ENCODE data around the gene NRG3.
A peak's percentile ranks its signal among the peaks of the same experiment; 100 is the strongest.

Gene NRG3

DNA sequence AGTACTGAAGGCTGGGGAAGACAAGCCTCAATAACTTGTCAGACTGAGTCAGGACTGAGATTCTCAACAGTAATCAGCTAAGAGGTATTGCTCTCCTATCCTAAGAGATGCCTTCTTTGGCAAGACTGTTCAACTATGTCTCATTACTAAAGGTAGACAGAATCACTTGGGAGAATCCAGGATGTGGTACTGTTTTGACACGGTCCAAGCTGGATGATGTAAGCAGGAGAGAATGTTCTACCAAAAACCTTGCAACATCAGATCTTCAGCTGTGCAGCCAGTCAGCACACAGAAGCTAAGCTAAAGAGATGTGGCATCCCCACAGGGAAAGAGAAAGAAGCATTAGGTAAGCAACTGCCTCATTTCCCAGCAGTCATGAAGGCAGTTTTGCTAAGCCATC is 391.4 kb downstream of the NRG3 start:
- in situ Hi-C loops (cut with MboI; ENCODE audit: low pct_unique_long_range_greater_than_20kb, low sequenced_read_pairs, unreplicated experiment), result no loop called here
- DNase-seq (ENCODE audit: low spot score), result no peak
- TF ChIP-seq, protein P1, sequence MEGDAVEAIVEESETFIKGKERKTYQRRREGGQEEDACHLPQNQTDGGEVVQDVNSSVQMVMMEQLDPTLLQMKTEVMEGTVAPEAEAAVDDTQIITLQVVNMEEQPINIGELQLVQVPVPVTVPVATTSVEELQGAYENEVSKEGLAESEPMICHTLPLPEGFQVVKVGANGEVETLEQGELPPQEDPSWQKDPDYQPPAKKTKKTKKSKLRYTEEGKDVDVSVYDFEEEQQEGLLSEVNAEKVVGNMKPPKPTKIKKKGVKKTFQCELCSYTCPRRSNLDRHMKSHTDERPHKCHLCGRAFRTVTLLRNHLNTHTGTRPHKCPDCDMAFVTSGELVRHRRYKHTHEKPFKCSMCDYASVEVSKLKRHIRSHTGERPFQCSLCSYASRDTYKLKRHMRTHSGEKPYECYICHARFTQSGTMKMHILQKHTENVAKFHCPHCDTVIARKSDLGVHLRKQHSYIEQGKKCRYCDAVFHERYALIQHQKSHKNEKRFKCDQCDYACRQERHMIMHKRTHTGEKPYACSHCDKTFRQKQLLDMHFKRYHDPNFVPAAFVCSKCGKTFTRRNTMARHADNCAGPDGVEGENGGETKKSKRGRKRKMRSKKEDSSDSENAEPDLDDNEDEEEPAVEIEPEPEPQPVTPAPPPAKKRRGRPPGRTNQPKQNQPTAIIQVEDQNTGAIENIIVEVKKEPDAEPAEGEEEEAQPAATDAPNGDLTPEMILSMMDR (IDR thresholded peaks at IDR 0.05; ENCODE audit: extremely low read depth, insufficient read depth, missing control alignments), result no peak

DNA sequence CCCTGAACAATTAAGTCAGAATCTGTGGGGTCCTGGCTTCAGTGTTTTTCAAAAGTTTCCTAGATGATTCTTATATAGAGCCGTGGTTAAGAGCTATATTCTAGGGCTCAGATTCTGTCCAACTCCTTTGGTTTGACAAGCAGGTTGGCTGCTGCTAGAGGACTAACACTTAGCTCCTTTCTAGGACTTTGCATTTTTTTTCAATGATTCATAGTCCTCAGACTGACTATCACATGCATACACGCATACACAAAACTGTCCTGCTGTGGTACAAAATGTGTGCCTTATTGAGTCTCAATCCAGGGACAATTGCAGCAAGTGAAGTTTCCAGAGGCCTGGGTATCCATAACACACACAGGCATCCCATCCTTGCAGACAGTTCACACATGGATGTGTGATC is 392.0 kb downstream of the NRG3 start:
- DNase-seq (ENCODE audit: low spot score), result no peak
- TF ChIP-seq, protein P1 (IDR thresholded peaks at IDR 0.05; ENCODE audit: extremely low read depth, insufficient read depth, missing control alignments), result no peak
- in situ Hi-C loops (cut with MboI; ENCODE audit: low pct_unique_long_range_greater_than_20kb, low sequenced_read_pairs, unreplicated experiment), result no loop called here

DNA sequence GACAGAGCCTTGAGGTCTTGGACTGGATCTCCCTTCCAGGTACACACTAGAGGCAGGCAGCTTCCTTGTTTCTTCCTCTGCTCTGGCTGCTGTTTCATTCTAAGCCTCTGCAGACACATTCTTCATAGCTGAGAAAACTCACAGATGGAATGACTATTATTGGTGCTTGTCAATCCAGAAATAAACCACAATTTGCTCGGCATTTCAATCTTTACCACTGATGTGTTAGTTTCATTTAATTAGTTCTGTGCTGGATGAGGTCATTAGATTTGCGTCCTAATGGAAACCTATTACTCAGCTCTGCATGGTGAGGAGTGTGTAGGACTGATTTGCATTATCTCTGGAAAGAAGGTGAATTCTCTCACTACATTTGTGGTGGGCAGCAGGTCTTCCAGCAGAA is 392.5 kb downstream of the NRG3 start:
- TF ChIP-seq, protein P1 (IDR thresholded peaks at IDR 0.05; ENCODE audit: extremely low read depth, insufficient read depth, missing control alignments), result no peak
- in situ Hi-C loops (cut with MboI; ENCODE audit: low pct_unique_long_range_greater_than_20kb, low sequenced_read_pairs, unreplicated experiment), result no loop called here
- no peak for DNase-seq (ENCODE audit: low spot score)

DNA sequence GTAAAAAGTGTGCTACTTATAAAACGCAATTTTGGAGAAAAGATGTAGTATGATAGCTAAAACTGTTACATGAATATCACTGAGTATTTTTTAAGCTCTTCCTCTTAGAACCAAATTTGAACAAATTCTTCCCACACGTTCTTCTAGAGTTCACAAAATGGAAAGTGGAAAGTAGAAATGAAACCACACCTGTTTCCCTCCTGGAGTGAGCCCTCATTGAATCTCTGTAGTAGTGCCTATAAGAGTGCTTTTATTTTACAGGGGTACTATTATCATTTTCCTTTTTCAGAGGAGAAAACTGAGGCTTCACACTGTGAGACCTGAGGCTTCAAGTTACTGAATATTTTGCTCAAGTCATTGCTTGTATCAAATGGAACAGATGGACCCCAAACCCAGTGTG is 393.0 kb downstream of the NRG3 start:
- TF ChIP-seq, protein P1 (IDR thresholded peaks at IDR 0.05; ENCODE audit: extremely low read depth, insufficient read depth, missing control alignments), result no peak
- DNase-seq (ENCODE audit: low spot score), result no peak
- in situ Hi-C loops (cut with MboI; ENCODE audit: low pct_unique_long_range_greater_than_20kb, low sequenced_read_pairs, unreplicated experiment), result no loop called here

DNA sequence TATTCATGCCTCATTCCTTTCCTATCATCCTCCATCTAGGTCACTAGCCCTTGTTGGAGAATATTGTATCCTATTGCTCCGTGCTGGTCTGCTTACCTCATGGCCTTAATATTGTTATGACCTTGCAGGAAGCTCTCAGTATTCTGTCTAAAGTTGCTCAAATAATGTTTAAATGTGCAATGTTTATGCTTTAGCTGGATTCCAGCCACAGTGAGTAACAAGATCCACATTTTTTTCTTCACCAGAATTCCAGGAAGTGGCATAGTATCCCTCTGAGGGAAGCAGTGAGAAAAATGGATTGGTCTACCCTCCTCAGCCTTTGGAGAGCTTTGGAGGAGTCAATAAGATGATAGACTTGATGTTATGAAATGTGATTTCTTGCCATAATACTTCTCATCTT is 402.6 kb downstream of the NRG3 start:
- DNase-seq (ENCODE audit: low spot score), result no peak
- TF ChIP-seq, protein P1 (IDR thresholded peaks at IDR 0.05; ENCODE audit: extremely low read depth, insufficient read depth, missing control alignments), result no peak
- in situ Hi-C loops (cut with MboI; ENCODE audit: low pct_unique_long_range_greater_than_20kb, low sequenced_read_pairs, unreplicated experiment), result no loop called here

DNA sequence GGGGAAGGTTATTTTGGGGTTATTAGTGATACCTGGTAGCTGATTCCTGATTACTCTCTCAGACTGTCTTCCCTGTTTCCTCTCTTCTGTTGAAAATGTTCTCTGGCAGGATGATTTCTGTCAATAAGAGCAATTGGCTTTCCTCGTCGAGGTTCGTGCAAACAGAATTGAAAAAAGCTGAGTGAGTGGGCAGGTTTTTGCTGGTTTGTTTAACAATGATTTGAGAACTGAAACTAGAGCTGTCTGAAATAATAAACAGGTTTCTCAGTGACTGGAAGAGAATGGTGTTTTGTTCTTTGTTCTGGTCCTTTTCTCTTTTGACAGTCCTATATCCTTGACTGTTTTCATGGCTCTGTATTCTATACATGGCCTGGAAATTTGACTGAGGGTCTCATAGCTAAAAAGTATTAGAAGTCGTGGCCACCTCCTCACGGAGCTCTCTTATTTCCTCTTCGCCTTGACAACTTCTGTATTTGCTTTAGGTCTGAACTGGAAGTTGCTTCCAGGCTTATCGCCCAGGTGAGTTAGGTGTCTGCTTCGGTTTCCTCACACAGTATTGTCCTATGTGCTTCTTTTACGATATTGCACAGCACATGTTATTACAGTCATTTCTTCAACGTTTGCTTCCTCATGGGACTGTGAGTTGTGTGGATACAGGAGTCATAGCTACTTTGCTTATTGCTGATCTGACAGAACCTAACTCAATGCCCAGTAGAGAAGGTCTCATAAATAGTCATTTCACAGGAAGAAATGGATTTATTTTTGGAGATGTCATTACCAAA is 403.6 kb downstream of the NRG3 start:
- TF ChIP-seq, protein P1 (IDR thresholded peaks at IDR 0.05; ENCODE audit: extremely low read depth, insufficient read depth, missing control alignments), result no peak
- in situ Hi-C loops (cut with MboI; ENCODE audit: low pct_unique_long_range_greater_than_20kb, low sequenced_read_pairs, unreplicated experiment), result no loop called here
- peak; percentile 11 for DNase-seq (ENCODE audit: low spot score)

Measured in GM13977 (cell line).